Ovary (tissue), 9 donors: Measurements from ENCODE around the gene SH3RF3. TPM values are rescaled to one million over a fixed set of nuclear protein-coding genes. Genes with fewer than 3 reads are reported as not detected.

Source experiments
- DNase-seq, 5 donors: peaks; one replicate each; pipeline ENCODE4 v3.0.0-alpha.2; 2019 to 2020
- H3K27ac ChIP-seq, 2 donors: fragments of 200-600 bp; one replicate each; pipeline versions ENCODE4 v1.5.1 to v1.8.0; 2019 to 2022
- H3K27me3 ChIP-seq: fragments of 200-600 bp; one replicate; pipeline ENCODE4 v1.8.0; 2022
- H3K36me3 ChIP-seq: fragments of 200-600 bp; sonication (generic); one replicate; pipeline ENCODE4 v1.5.1; 2019
- H3K4me1 ChIP-seq: one replicate; pipeline ENCODE4 v1.8.1; 2013; ENCODE audit warnings: mild to moderate bottlenecking, moderate library complexity; ENCODE audit not compliant: insufficient read depth
- H3K4me3 ChIP-seq: fragments of 200-600 bp; sonication (generic); one replicate; pipeline ENCODE4 v1.5.1; 2017
- H3K9me3 ChIP-seq, 2 donors: fragments of 200-600 bp in 1 of 2; sonication (generic) in 1 of 2; one replicate each; pipeline versions ENCODE4 v1.5.1 to v1.8.1; 2013 to 2019; ENCODE audit warnings: mild to moderate bottlenecking in 1 of 2, moderate library complexity in 1 of 2
- CTCF ChIP-seq, 3 donors: fragments of 450-650 bp in 2 of 3; fragments of 200-600 bp in 1 of 3; IDR thresholded peaks; one replicate each; pipeline versions ENCODE4 v1.5.1 to v1.8.0; 2016 to 2022; ENCODE audit warnings: antibody characterized with exemption in 3 of 3, mild to moderate bottlenecking in 1 of 3
- EP300 ChIP-seq: sonication (generic); formaldehyde crosslinking; IDR thresholded peaks from one replicate; pipeline ENCODE4 v1.6.1; 2017; ENCODE audit warnings: antibody characterized with exemption
- POLR2A ChIP-seq: fragments of 450-650 bp; IDR thresholded peaks from one replicate; pipeline ENCODE4 v1.6.1; 2017; ENCODE audit warnings: antibody characterized with exemption, mild to moderate bottlenecking, moderate library complexity
- WGBS, 3 donors: extraction: QIAGEN DNeasy Blood & Tissue Kit in 1 of 3; methylation state at CpG; one replicate each; pipeline versions ENCODE4 v1.1.5 to v1.1.7; 2013 to 2017; 5-methylcytosine and 5-hydroxymethylcytosine counted together
- intact Hi-C, 4 donors: fragments of 100-400 bp; cut with DNase I; formaldehyde crosslinking; loops; one replicate each; pipeline versions ENCODE4 v1.11.0 to v1.15.1; 2022 to 2023
- polyA plus RNA-seq, 2 donors: library from polyadenylated mRNA; stranded (reverse); fragments of 200-250 nt in 1 of 2; fragments of 350-450 nt in 1 of 2; fragmentation: Illumina TruSeq in 1 of 2; extraction: RNeasy Lipid Tissue Mini Kit (QIAGEN cat#74804) in 1 of 2; gene quantifications; one replicate each; pipeline ENCODE4 v1.2.3, GENCODE V29; 2013 to 2014
- total RNA-seq, 7 donors: library from RNA; depleted of rRNA in 2 of 7; stranded (reverse); fragments of >200 nt in 2 of 7; fragmentation: NEBNext Ultra II Directional in 3 of 7; extraction: Animal tissue kit (Norgen Biotek cat#: 25700) in 3 of 7; gene quantifications; one replicate each; pipeline versions ENCODE4 v1.1.0 to v1.2.4, GENCODE V29; 2016 to 2023
- donor health status: DM: no; HTN: no; CAD: no; lungs with moderate emphysema.
- donor health status: DM: no; HTN: no; CAD: no.
- donor health status: Bipolar disorder and iron deficiency.
- donor health status: DM: yes; HTN: yes; CAD: no.
- donor health status: DM: no; HTN: no; CAD: no.
- donor health status: DM: yes; HTN: yes; CAD: no.

Gene SH3RF3
- total and polyA plus RNA-seq, 9 donors, result 2.7 to 10.1 (median 4.5) TPM

- no peaks in the 10 kb centered on the region for H3K9me3 ChIP-seq
- no peak overlapping the region for H3K27ac ChIP-seq
- DNase-seq, result no peak
- no peak for TF ChIP-seq CTCF (IDR thresholded peaks at IDR 0.05)
- no peak for TF ChIP-seq EP300
- TF ChIP-seq POLR2A, result no peak
- intact Hi-C loops, result no loop called here
- peaks cover 12% of the 10 kb centered on the region for H3K4me1 ChIP-seq
- WGBS, 3 donors, result 68 to 89% (median 80%) methylated on average over 9 of the region's 9 CpGs
- H3K4me3 ChIP-seq, result no peak overlapping the region
- H3K27me3 ChIP-seq, result no peaks in the 10 kb centered on the region
- no peaks in the 10 kb centered on the region for H3K36me3 ChIP-seq
Measured at GRCh38 chr2:109481196-109481555, 352.2 kb downstream of the SH3RF3 start.

GRCh38 chr2:109481599-109481998 lies 352.6 kb downstream of the SH3RF3 start:
- TF ChIP-seq EP300 (no peak), CTCF (IDR thresholded peaks at IDR 0.05) (no peak), POLR2A (no peak)
- Histone ChIP-seq H3K27ac (no peak overlapping the region), H3K4me3 (no peak overlapping the region), H3K36me3 (no peaks in the 10 kb centered on the region), H3K4me1 (peaks cover 12% of the 10 kb centered on the region), H3K27me3 (no peaks in the 10 kb centered on the region), H3K9me3 (no peaks in the 10 kb centered on the region)
- WGBS, 3 donors, result 92 to 98% (median 92%) methylated on average over 9 of the region's 9 CpGs
- DNase-seq, result no peak
- intact Hi-C loops, result no loop called here

GRCh38 chr2:109482361-109482861 lies 353.4 kb downstream of the SH3RF3 start:
- H3K9me3 ChIP-seq, result no peaks in the 10 kb centered on the region
- H3K4me1 ChIP-seq, result peaks cover 12% of the 10 kb centered on the region
- 6 to 21% (median 8%) methylated on average over 15 of the region's 15 CpGs for WGBS, 3 donors
- no peaks in the 10 kb centered on the region for H3K27me3 ChIP-seq
- no peak overlapping the region for H3K27ac ChIP-seq
- no peak overlapping the region for H3K4me3 ChIP-seq
- DNase-seq, result peak in 4 of 5 donors; percentile 24 to 47 (median 40)
- intact Hi-C loops, result no loop called here
- H3K36me3 ChIP-seq, result no peaks in the 10 kb centered on the region
- no peak for TF ChIP-seq POLR2A
- no peak for TF ChIP-seq CTCF (IDR thresholded peaks at IDR 0.05)
- no peak for TF ChIP-seq EP300

GRCh38 chr2:109486711-109487535 lies 357.9 kb downstream of the SH3RF3 start:
- WGBS, 3 donors, result 79 to 81% (median 80%) methylated on average over 19 of the region's 19 CpGs
- intact Hi-C loops, result no loop called here
- Histone ChIP-seq H3K9me3 (no peaks in the 10 kb centered on the region), H3K4me3 (no peak overlapping the region), H3K4me1 (peaks cover 7% of the 10 kb centered on the region), H3K27ac (no peak overlapping the region), H3K36me3 (no peaks in the 10 kb centered on the region), H3K27me3 (no peaks in the 10 kb centered on the region)
- no peak for DNase-seq
- TF ChIP-seq POLR2A (no peak), CTCF (IDR thresholded peaks at IDR 0.05) (no peak)
